ACC112 (cell line): Measurements from ENCODE around the gene CSF1.
"Not testable (repeated sequence)": the region's sequence is repeated elsewhere in the genome, so short reads cannot be mapped to it uniquely, and the experiment has no call there.

Experiments
- H2AFZ ChIP-seq: fragments of 200-600 bp; sonication (generic); one replicate; pipeline ENCODE4 v1.6.0; 2017; ENCODE audit warnings: antibody characterized with exemption, low read length; ENCODE audit not compliant: unreplicated experiment
- H3K27ac ChIP-seq: fragments of 200-600 bp; sonication (generic); 2 replicates; pipeline ENCODE4 v1.5.1; 2014; ENCODE audit warnings: low read depth, mild to moderate bottlenecking, antibody characterized with exemption, low read length, moderate library complexity
- H3K27me3 ChIP-seq: fragments of 200-600 bp; sonication (generic); 2 replicates; pipeline ENCODE4 v1.6.1; 2014; ENCODE audit warnings: mild to moderate bottlenecking, antibody characterized with exemption, low read length, moderate library complexity, mixed read lengths; ENCODE audit not compliant: insufficient read depth
- H3K36me3 ChIP-seq: fragments of 200-600 bp; sonication (generic); 2 replicates; pipeline ENCODE4 v1.6.1; 2016; ENCODE audit warnings: mild to moderate bottlenecking, antibody characterized with exemption, low read length, moderate library complexity, mixed read lengths; ENCODE audit not compliant: insufficient read depth
- H3K4me1 ChIP-seq: fragments of 200-600 bp; sonication (generic); one replicate; pipeline ENCODE4 v1.6.1; 2016; ENCODE audit warnings: low read length, mixed read lengths; ENCODE audit not compliant: insufficient read depth, unreplicated experiment, control insufficient read depth
- H3K4me3 ChIP-seq: fragments of 200-600 bp; sonication (generic); 2 replicates; pipeline ENCODE4 v1.5.1; 2014; ENCODE audit warnings: mild to moderate bottlenecking, low read depth, low read length
- H3K79me2 ChIP-seq: fragments of 200-600 bp; sonication (generic); one replicate; pipeline ENCODE4 v1.6.0; 2016; ENCODE audit warnings: low read length; ENCODE audit not compliant: control insufficient read depth, unreplicated experiment, insufficient read depth

CSF1 gene

DNA sequence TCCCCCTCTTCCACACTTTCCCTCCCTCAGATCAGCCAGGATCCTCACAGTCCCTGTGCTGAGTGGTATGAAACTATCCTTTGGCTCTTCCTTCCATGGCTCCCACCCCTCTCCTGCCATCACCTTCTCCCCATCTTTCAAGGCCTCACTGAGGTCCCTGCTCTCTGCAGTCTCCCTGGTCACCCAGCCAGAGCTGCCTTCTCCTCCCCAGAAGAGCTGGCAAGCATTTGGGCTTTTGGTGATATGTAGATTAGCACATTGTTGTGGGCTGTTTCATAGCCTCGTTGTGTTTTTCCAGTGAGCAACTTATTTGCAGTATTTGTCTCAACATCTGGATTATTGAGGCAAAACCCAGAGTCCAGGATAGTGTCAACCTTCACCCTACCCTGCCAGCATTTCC lies 2.2 kb downstream of the CSF1 start:
- Histone ChIP-seq H3K4me1 (peaks cover 44% of the 10 kb centered on the region), H3K4me3 (peak overlapping the region; percentile 97), H3K36me3 (peaks cover 24% of the 10 kb centered on the region), H2AFZ (no peak overlapping the region), H3K27me3 (no peaks in the 10 kb centered on the region), H3K79me2 (peaks cover 60% of the 10 kb centered on the region), H3K27ac (no peak overlapping the region)

GRCh38 chr1:109913360-109913879 lies 2.8 kb downstream of the CSF1 start:
- H3K36me3 ChIP-seq, result peaks cover 30% of the 10 kb centered on the region
- no peaks in the 10 kb centered on the region for H3K27me3 ChIP-seq
- H2AFZ ChIP-seq, result no peak overlapping the region
- H3K4me3 ChIP-seq, result peak overlapping the region; percentile 97
- no peak overlapping the region for H3K27ac ChIP-seq
- peaks cover 45% of the 10 kb centered on the region for H3K4me1 ChIP-seq
- peaks cover 60% of the 10 kb centered on the region for H3K79me2 ChIP-seq

DNA sequence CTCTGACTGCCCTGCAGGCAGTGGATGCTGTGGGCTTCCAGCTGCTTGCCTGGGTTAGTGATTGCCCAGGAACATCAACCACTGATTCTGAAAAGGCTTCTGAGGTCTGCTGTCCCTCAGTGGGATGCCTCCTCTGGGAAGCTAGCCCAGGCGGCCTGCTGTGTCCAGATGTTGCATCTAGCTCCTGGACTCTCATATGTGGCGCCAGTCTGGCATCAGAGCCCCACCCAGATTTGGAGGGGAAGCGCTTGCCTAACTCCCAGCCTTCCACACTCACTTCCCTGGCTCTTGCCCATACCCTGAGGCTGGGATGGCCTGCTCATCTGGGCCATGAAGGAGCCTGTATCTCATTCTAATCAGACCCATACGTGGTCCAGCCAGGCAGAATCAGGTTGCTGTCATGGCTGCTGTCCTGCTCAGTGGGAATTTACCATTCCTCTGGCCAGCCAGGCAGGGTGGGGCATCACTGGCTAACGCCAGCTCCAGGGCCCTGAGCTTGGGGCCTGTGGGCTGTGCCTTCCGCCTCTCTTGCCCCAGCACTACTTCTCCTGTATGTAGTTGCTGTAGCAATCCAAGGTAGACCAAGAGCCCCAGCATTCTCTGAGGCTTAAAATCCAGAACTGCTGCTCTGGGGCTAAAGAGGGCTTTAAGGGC lies 4.1 kb downstream of the CSF1 start:
- Histone ChIP-seq H3K36me3 (peaks cover 41% of the 10 kb centered on the region), H3K27me3 (no peaks in the 10 kb centered on the region), H3K79me2 (peaks cover 60% of the 10 kb centered on the region), H3K27ac (no peak overlapping the region), H2AFZ (no peak overlapping the region), H3K4me1 (peaks cover 54% of the 10 kb centered on the region), H3K4me3 (peak overlapping the region; percentile 9; the same call in 1 of the 2 replicates)

DNA sequence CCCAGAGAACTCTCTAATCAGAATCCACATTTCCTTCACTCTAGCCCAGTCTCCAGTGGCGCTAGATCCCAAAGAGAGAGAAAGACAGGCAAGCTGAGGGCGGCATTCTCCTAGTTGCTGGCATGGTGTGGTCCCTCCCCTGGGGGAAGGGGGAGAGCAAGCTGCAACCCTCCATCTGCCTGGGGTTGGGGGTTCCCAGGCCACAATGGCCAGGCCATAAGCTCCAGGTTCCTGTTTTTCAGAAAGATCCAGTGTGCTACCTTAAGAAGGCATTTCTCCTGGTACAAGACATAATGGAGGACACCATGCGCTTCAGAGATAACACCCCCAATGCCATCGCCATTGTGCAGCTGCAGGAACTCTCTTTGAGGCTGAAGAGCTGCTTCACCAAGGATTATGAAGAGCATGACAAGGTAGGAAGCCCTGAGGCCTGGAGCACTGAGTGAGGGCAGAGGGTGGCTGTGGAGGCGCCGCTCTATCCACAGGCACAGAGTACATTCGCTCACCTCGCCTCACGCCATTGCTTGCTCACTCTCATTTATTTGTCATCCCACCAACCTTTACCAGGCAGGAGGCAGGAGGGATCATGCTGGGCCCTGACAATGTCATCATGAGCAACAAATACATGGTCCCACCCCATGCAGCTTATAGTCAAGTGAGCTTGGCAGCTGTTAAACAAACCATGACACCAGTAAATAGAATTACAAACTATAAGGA lies 6.6 kb downstream of the CSF1 start:
- peaks cover 48% of the 10 kb centered on the region for H3K4me1 ChIP-seq
- no peak overlapping the region for H3K27ac ChIP-seq
- peaks cover 53% of the 10 kb centered on the region for H3K36me3 ChIP-seq
- no peaks in the 10 kb centered on the region for H3K27me3 ChIP-seq
- no peak overlapping the region for H2AFZ ChIP-seq
- no peak overlapping the region for H3K4me3 ChIP-seq
- H3K79me2 ChIP-seq, result peaks cover 44% of the 10 kb centered on the region

DNA sequence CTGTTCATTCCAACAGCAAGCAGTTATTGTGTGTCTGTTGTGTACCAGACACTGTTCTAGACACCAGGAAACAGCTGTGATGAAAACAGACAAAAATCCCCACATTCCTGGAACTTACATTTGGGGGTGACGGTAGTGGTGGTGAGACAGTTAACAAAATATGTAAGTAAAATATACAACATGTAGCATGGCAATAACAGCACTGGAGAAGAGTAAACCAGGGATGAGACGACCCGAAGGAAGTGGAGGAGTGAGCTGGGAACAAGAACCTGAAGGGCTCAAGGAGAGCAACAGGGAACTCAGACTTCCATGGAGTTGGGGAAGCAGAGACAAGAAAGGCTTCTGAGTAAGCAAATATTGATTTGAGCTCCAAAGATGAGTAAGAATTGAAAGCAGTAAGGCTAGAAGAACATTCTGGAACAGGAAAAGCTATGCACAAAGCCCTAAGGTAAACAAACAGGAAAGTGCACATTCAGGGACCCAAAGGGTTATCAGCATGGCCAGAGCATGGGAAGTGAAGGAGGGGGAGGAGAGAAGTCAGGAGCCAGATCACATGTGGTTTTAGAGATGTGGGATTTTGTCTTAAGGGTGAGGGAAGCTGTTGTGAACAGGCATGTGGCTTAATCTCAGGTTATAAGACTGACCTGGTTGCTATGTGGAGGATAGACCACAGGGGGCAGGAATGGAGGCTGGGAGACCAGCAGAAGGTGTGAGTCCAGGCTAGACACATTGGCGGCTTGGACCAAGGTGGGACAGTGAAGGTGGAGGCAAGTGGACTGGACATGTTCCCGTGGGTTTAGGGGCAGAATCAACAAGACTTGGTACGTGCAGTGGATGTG lies 7.3 kb downstream of the CSF1 start:
- Histone ChIP-seq H3K27me3 (no peaks in the 10 kb centered on the region), H3K4me3 (no peak overlapping the region), H3K4me1 (peaks cover 41% of the 10 kb centered on the region), H3K36me3 (peaks cover 60% of the 10 kb centered on the region), H3K27ac (0 out of 2 replicates have a peak overlapping the region, but pooled peaks have one; percentile 6), H2AFZ (no peak overlapping the region), H3K79me2 (peaks cover 37% of the 10 kb centered on the region)

- Histone ChIP-seq H3K79me2 (peaks cover 30% of the 10 kb centered on the region), H3K4me1 (peaks cover 34% of the 10 kb centered on the region), H3K4me3 (no peak overlapping the region), H2AFZ (no peak overlapping the region), H3K27me3 (no peaks in the 10 kb centered on the region), H3K36me3 (peaks cover 64% of the 10 kb centered on the region), H3K27ac (peak overlapping the region; percentile 27; the same call in 1 of the 2 replicates)
Measured at GRCh38 chr1:109918671-109919070, 8.0 kb downstream of the CSF1 start.

- Histone ChIP-seq H3K4me1 (peaks cover 28% of the 10 kb centered on the region), H3K4me3 (no peak overlapping the region), H3K79me2 (peaks cover 30% of the 10 kb centered on the region), H3K36me3 (peaks cover 71% of the 10 kb centered on the region), H3K27me3 (no peaks in the 10 kb centered on the region), H3K27ac (no peak overlapping the region; the same call in 1 of the 2 replicates), H2AFZ (no peak overlapping the region)
Measured at GRCh38 chr1:109919303-109919702, 8.7 kb downstream of the CSF1 start.

GRCh38 chr1:109920391-109920790 lies 9.7 kb downstream of the CSF1 start:
- H3K4me3 ChIP-seq, H3K27me3 ChIP-seq, H2AFZ ChIP-seq, H3K27ac ChIP-seq: not testable (repeated sequence)
- H3K79me2 ChIP-seq, result peaks cover 19% of the 10 kb centered on the region
- H3K36me3 ChIP-seq, result peaks cover 78% of the 10 kb centered on the region
- peaks cover 21% of the 10 kb centered on the region for H3K4me1 ChIP-seq

DNA sequence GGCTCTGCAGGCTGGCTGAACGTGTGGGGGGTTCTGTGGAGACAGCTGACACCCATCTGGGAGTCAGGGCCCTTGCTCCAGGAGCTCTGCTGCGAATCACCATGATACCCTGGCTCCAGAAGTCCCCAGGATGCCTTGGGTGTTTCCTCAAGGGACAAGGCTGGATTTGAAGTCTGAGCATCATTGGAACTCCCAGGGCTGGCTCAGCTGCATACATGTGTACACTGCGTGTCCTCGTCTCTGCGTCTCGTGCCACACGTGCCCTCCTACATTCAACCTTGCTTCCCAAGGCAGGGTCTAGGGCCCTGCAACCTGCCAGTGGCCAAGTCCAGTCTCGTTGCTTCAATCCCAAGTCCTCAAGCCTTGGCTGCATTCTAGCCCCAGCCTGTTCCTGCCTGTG lies 11.7 kb downstream of the CSF1 start:
- no peak overlapping the region for H3K4me3 ChIP-seq
- H3K4me1 ChIP-seq, result peaks cover 24% of the 10 kb centered on the region
- H3K27ac ChIP-seq, result no peak overlapping the region
- peaks cover 6% of the 10 kb centered on the region for H3K79me2 ChIP-seq
- H3K36me3 ChIP-seq, result peaks cover 78% of the 10 kb centered on the region
- no peak overlapping the region for H2AFZ ChIP-seq
- H3K27me3 ChIP-seq, result no peaks in the 10 kb centered on the region

GRCh38 chr1:109923131-109923945 lies 12.7 kb downstream of the CSF1 start:
- no peak overlapping the region for H3K4me3 ChIP-seq
- H3K27me3 ChIP-seq, result no peaks in the 10 kb centered on the region
- H3K79me2 ChIP-seq, result peaks cover 6% of the 10 kb centered on the region
- peaks cover 68% of the 10 kb centered on the region for H3K36me3 ChIP-seq
- no peak overlapping the region for H2AFZ ChIP-seq
- H3K4me1 ChIP-seq, result peaks cover 29% of the 10 kb centered on the region
- H3K27ac ChIP-seq, result no peak overlapping the region
